LNCaP clone FGC (cell line): ENCODE results near the gene CHST10.
A peak's percentile ranks its signal among the peaks of the same experiment; 100 is the strongest.
"Not testable (repeated sequence)": the region's sequence is repeated elsewhere in the genome, so short reads cannot be mapped to it uniquely, and the experiment has no call there.

Experiments used
- DNase-seq: peaks from one replicate; pipeline ENCODE4 v3.0.0-alpha.2; 2011; ENCODE audit warnings: low read depth
- H3K4me3 ChIP-seq: 2 replicates; pipeline ENCODE4 v1.5.1; 2011; ENCODE audit warnings: mild to moderate bottlenecking, low read depth, low read length, control low read depth
- TF ChIP-seq, protein P1 (sequence below): IDR thresholded peaks from 2 replicates; pipeline ENCODE4 v1.5.1; 2012; ENCODE audit warnings: mild to moderate bottlenecking; ENCODE audit not compliant: control insufficient read depth, insufficient read depth; ENCODE audit errors: extremely low read depth

The CHST10 gene, protein sequence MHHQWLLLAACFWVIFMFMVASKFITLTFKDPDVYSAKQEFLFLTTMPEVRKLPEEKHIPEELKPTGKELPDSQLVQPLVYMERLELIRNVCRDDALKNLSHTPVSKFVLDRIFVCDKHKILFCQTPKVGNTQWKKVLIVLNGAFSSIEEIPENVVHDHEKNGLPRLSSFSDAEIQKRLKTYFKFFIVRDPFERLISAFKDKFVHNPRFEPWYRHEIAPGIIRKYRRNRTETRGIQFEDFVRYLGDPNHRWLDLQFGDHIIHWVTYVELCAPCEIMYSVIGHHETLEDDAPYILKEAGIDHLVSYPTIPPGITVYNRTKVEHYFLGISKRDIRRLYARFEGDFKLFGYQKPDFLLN

DNA sequence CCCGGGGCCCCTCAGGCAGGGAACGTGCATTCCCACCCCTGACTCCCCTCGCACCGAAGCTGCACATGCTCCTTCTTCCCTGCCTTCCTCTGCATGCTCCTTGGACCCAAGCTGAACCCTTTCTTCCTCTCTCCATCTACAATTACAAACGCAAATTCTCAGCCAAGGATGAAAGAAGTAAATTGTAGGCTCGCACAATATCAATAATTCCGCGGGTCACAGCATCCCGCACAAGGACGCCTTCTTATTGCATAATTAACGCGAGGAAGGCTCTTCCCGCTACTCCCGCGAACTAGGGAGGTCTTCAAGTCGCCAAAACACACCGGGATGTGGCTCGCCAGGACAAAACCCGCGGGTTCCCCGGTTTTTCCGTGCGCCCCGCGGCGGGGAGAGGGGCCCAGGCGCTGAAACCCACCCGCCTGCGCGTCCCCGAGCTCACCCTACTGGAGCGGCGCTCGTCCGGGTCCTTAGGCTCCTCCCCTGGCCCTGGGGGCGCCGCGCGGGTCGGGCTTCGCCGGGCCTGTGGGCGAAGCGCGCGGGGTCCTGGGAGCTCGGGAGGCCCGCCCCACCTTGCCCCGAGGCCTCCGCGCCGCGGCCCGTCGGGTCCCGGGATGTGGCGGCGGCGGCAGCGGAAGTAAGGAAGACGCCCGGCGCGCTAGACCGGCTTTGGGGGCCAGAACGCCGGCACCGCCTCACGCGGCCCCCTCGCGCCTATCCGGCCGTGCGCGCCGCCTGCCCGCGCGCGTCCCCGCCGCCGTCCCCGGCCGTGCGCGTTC, at the start of gene CHST10:
Gene CHST10, minus strand, starts transcription at position 734 of the 776 bp plus-strand sequence. CDS start 10,993 bp downstream, outside the sequence.
- DNase-seq, result no peak
- peak within 1 kb of the TSS; percentile 70 for H3K4me3 ChIP-seq
- TF ChIP-seq, protein P1, sequence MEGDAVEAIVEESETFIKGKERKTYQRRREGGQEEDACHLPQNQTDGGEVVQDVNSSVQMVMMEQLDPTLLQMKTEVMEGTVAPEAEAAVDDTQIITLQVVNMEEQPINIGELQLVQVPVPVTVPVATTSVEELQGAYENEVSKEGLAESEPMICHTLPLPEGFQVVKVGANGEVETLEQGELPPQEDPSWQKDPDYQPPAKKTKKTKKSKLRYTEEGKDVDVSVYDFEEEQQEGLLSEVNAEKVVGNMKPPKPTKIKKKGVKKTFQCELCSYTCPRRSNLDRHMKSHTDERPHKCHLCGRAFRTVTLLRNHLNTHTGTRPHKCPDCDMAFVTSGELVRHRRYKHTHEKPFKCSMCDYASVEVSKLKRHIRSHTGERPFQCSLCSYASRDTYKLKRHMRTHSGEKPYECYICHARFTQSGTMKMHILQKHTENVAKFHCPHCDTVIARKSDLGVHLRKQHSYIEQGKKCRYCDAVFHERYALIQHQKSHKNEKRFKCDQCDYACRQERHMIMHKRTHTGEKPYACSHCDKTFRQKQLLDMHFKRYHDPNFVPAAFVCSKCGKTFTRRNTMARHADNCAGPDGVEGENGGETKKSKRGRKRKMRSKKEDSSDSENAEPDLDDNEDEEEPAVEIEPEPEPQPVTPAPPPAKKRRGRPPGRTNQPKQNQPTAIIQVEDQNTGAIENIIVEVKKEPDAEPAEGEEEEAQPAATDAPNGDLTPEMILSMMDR, result no peak

DNA sequence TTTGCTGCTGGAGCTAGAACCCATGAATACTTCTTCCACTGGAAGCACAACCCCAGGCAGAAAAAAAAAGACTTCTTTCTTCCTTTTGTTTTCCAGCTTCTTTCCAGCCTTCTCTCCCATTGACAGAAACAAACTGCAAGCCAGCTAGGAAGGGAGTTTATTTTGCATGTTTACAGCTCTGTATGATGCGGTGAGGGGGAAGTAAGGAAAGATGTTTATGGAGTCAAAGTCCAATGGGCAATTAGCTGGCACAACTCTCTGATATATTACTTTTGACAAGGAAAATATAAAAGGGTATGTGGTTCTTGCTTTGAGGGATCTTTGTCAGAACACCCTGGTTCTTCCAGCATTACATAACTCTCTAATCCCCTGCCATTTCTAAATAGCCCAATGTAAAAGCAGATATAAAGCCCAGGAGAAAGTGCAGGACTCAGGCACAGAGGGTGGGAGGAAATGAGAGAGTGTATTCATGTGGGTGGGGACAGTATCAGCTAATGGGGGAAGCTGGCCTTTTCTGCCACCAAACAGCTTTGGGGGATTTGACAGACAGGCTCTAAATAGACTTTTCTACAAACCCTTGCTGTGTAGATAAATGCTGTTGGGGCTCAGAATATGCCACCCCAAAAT, 43.5 kb upstream of the CHST10 start:
- H3K4me3 ChIP-seq, result no peak overlapping the region
- DNase-seq, result no peak
- TF ChIP-seq, protein P1, result no peak

DNA sequence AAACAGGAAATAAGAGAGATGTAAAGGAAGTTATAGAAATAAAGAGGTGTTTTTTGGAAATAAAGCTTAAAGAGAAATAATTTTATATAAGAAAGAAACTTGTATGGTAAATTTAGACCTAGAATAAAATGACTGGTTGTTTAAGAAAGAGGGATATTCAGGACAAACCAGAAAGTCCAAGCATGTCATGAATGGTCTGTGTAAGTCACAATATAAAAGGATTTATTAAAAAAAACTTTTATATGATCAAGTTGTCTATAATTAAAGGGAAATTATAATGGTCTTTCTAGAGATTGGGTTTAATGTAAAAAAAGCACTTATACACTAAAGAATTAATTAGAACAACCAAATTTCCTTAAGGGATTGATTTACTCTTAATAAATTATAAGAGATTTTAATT, 38.9 kb upstream of the CHST10 start:
- not testable (repeated sequence) for DNase-seq

GRCh38 chr2:100453853-100454252, 36.4 kb upstream of the CHST10 start:
- H3K4me3 ChIP-seq, result no peak overlapping the region
- TF ChIP-seq, protein P1, result no peak
- DNase-seq, result no peak

More for the DNA sequence above, 38.9 kb upstream of the CHST10 start:
- not testable (repeated sequence) for H3K4me3 ChIP-seq

DNA sequence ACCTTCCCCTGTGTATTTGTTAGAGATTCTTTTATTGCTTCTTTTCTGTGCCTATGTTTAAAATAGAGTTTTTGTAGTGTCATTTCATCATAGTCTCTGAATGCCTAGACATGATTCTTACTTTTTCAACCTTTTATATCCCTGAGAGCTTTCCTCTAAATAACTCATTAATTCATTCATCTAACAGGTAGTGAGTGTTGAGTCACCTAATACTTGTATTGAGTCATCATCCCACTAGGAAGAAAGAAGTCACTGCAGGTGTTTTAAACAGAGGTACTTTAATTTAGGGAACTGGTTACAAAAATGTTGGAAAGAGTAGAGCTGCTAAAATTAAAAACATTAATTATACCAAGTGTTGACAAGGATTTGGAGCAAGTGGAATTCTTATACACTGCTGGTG, 34.3 kb upstream of the CHST10 start:
- TF ChIP-seq, protein P1, result no peak
- no peak overlapping the region for H3K4me3 ChIP-seq
- DNase-seq, result no peak

GRCh38 chr2:100451092-100451491, 33.6 kb upstream of the CHST10 start:
- no peak for DNase-seq
- H3K4me3 ChIP-seq, result no peak overlapping the region
- TF ChIP-seq, protein P1, result no peak

DNA sequence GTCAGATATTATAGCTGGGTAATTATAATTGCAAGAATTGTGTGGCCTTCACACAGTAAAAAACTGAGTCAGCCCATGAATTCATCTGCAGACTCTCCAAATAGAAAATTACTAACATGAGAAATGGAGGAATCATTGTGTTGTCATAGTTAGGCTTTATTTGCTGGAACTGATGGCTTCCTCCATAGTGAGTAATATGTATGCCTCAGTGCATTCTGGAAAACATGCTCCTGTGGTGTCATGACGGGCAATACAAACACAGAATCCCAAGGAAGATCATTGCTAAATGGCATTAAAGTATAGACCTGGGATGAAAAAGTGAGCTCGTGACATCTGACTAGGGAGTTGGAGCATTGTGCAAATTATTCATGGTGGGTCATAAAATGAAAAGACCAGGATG, 29.2 kb upstream of the CHST10 start:
- no peak overlapping the region for H3K4me3 ChIP-seq
- DNase-seq, result no peak
- TF ChIP-seq, protein P1, result no peak
